Loucy (cell line): Measurements from ENCODE around the gene CPA4.

ENCODE experiments used
- CTCF ChIP-seq: fragments of 200-600 bp; sonication (generic); conservative IDR thresholded peaks from 2 replicates; pipeline ENCODE4 v1.5.1; 2014; ENCODE audit warnings: mild to moderate bottlenecking, antibody characterized with exemption, low read length
- EZH2phosphoT487 ChIP-seq: fragments of 200-600 bp; IDR thresholded peaks from 2 replicates; pipeline ENCODE4 v1.6.1; 2018; ENCODE audit warnings: antibody characterized with exemption, mild to moderate bottlenecking, moderate library complexity, borderline replicate concordance

GRCh38 chr7:130350945-130351790, 58.2 kb downstream of the CPA4 start:
- no peak for TF ChIP-seq CTCF
- no peak for TF ChIP-seq EZH2phosphoT487
